HEK293T (cell line): ENCODE results near the gene ANAPC5.

Source experiments
- CTCF ChIA-PET: fragments of 350-600 bp; formaldehyde crosslinking; extraction: SDS; loops from one replicate; lab custom pipeline; 2021; ENCODE audit warnings: antibody characterized with exemption, inconsistent platforms; lab: Yijun Ruan, JAX
- POLR2A ChIA-PET: fragments of 350-600 bp; formaldehyde crosslinking; extraction: SDS; loops from one replicate; lab custom pipeline; 2020; ENCODE audit warnings: antibody characterized with exemption, inconsistent platforms; lab: Yijun Ruan, JAX
- DNase-seq: peaks from one replicate; pipeline ENCODE4 v3.0.0; 2012; ENCODE audit warnings: mixed read lengths; ENCODE audit errors: extremely low spot score
- ARNT ChIP-seq: fragments of 450-650 bp; IDR thresholded peaks from 2 replicates; pipeline ENCODE4 v1.6.1; 2017; ENCODE audit warnings: mild to moderate bottlenecking
- BHLHE40 ChIP-seq: fragments of 450-650 bp; IDR thresholded peaks from 2 replicates; pipeline ENCODE4 v1.6.1; 2016; ENCODE audit warnings: mild to moderate bottlenecking, moderate library complexity, borderline replicate concordance
- CTBP1 ChIP-seq: fragments of 450-650 bp; IDR thresholded peaks from 2 replicates; pipeline ENCODE4 v1.6.1; 2016; ENCODE audit warnings: borderline replicate concordance
- ELF4 ChIP-seq: fragments of 450-650 bp; IDR thresholded peaks from 2 replicates; pipeline ENCODE4 v1.6.1; 2017; ENCODE audit warnings: antibody characterized with exemption
- FOXA1 ChIP-seq: fragments of 450-650 bp; IDR thresholded peaks from 2 replicates; pipeline ENCODE4 v1.6.1; 2016; ENCODE audit warnings: mild to moderate bottlenecking
- FOXK2 ChIP-seq: fragments of 450-650 bp; IDR thresholded peaks from 2 replicates; pipeline ENCODE4 v1.6.1; 2016; ENCODE audit warnings: mild to moderate bottlenecking
- FOXM1 ChIP-seq: fragments of 450-650 bp; IDR thresholded peaks from 2 replicates; pipeline ENCODE4 v1.6.1; 2017; ENCODE audit warnings: mild to moderate bottlenecking, borderline replicate concordance
- HDGF ChIP-seq: fragments of 450-650 bp; IDR thresholded peaks from 2 replicates; pipeline ENCODE4 v1.6.1; 2017; ENCODE audit warnings: antibody characterized with exemption, borderline replicate concordance
- L3MBTL2 ChIP-seq: fragments of 450-650 bp; conservative IDR thresholded peaks from 2 replicates; pipeline ENCODE4 v1.6.1; 2016; ENCODE audit warnings: mild to moderate bottlenecking
- LEF1 ChIP-seq: fragments of 450-650 bp; IDR thresholded peaks from 2 replicates; pipeline ENCODE4 v1.6.1; 2017; ENCODE audit warnings: mild to moderate bottlenecking, borderline replicate concordance
- NFRKB ChIP-seq: fragments of 450-650 bp; IDR thresholded peaks from 2 replicates; pipeline ENCODE4 v1.6.1; 2016; ENCODE audit warnings: mild to moderate bottlenecking, moderate library complexity
- SP1 ChIP-seq: fragments of 450-650 bp; IDR thresholded peaks from 2 replicates; pipeline ENCODE4 v1.6.1; 2017
- SUZ12 ChIP-seq: fragments of 450-650 bp; IDR thresholded peaks from 2 replicates; pipeline ENCODE4 v1.6.1; 2016; ENCODE audit warnings: mild to moderate bottlenecking
- TARDBP ChIP-seq: fragments of 450-650 bp; IDR thresholded peaks from 2 replicates; pipeline ENCODE4 v1.6.1; 2016
- ZNF384 ChIP-seq: fragments of 450-650 bp; IDR thresholded peaks from 2 replicates; pipeline ENCODE4 v1.6.1; 2016
- TF ChIP-seq, protein P1 (sequence below): fragments of 450-650 bp; IDR thresholded peaks from 2 replicates; pipeline ENCODE4 v1.6.1; 2016

The ANAPC5 gene

GRCh38 chr12:121293603-121294002, 58.6 kb downstream of the ANAPC5 start:
- ChIA-PET CTCF (no interaction called here), POLR2A (no interaction called here)
- no peak for DNase-seq
- TF ChIP-seq SUZ12 (no peak), L3MBTL2 (no peak), TARDBP (no peak), ZNF384 (no peak), NFRKB (no peak), FOXK2 (no peak), BHLHE40 (no peak), FOXA1 (no peak)

DNA sequence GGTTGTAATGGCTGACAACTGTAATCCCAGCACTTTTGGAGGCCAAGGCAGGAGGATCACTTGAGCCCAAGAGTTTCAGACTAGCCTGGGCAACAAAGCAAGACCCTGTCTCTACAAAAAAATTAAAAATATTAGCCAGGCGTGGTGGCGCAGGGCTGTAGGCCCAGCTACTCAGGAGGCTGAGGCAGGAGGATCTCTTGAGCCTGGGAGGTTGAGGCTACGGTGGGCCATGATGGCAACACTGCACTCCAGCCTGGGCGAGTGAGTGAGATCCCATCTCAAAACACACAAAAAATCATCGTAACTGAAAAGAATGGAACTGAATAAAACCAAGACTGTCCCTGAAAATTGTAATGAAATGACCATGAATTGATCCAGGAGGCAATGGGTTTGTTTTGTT, 61.8 kb downstream of the ANAPC5 start:
- no peak for DNase-seq
- ChIA-PET CTCF (no interaction called here), POLR2A (no interaction called here)
- TF ChIP-seq LEF1, result no peak
- TF ChIP-seq, protein P1, sequence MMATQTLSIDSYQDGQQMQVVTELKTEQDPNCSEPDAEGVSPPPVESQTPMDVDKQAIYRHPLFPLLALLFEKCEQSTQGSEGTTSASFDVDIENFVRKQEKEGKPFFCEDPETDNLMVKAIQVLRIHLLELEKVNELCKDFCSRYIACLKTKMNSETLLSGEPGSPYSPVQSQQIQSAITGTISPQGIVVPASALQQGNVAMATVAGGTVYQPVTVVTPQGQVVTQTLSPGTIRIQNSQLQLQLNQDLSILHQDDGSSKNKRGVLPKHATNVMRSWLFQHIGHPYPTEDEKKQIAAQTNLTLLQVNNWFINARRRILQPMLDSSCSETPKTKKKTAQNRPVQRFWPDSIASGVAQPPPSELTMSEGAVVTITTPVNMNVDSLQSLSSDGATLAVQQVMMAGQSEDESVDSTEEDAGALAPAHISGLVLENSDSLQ, result no peak
- TF ChIP-seq BHLHE40, result no peak
- no peak for TF ChIP-seq L3MBTL2

DNA sequence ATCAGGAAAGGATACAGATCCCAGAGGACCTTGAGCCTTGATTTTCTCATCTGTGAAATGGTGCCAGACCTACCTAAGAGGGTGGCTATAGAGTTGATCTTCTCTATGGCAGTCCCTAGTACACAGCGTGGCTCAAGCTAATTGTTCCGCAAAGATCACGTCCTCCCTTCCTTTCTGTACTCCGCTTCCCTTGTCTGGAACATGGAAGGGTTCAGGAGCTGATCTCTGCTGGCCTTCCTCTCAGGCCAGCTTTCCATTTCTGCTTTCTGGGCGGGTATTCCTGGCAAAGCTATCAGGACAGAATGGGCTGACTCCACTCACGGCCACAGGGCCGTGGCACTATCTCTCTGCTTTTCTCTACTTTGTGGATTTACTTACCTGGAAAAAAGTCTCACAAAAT, 62.2 kb downstream of the ANAPC5 start:
- CTCF ChIA-PET, result no interaction called here
- no peak for DNase-seq
- POLR2A ChIA-PET, result no interaction called here
- TF ChIP-seq ELF4 (no peak), HDGF (no peak), ZNF384 (no peak), BHLHE40 (no peak)
- TF ChIP-seq, protein P1, result no peak

DNA sequence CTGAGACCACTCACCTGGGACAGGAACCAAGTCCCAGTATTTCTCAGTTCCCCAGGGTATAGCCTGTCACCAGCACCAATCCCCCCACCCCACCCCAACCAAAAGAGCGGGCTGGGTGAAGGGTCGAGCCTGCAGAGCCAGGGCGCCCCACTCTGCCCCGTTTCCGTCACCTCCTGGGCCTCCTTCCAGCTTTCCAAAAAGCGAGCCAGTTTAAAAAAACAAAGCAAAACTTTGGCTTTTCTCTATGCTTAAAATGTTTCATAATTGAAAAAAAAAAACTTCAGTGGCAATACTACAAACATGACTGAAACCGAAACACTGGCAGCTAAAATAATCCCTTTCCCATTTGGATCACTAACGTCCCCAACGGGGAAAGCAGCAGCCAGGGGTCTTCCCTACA, 63.2 kb downstream of the ANAPC5 start:
- CTCF ChIA-PET, result no interaction called here
- TF ChIP-seq TARDBP, result no peak
- TF ChIP-seq, protein P1, result no peak
- no peak for TF ChIP-seq SUZ12
- TF ChIP-seq FOXA1, result no peak
- no peak for TF ChIP-seq BHLHE40
- no peak for TF ChIP-seq ARNT
- no peak for TF ChIP-seq ZNF384
- TF ChIP-seq ELF4, result no peak
- TF ChIP-seq HDGF, result no peak
- no peak for TF ChIP-seq LEF1
- no peak for TF ChIP-seq FOXK2
- no peak for TF ChIP-seq NFRKB
- no peak for TF ChIP-seq SP1
- TF ChIP-seq FOXM1, result no peak
- no peak for TF ChIP-seq CTBP1
- no peak for DNase-seq
- POLR2A ChIA-PET, result no interaction called here

GRCh38 chr12:121288158-121288845, 63.9 kb downstream of the ANAPC5 start:
- no peak for DNase-seq
- ChIA-PET CTCF (no interaction called here), POLR2A (no interaction called here)
- TF ChIP-seq ARNT (no peak), FOXM1 (no peak)

GRCh38 chr12:121287267-121287954, 64.8 kb downstream of the ANAPC5 start:
- no peak for DNase-seq
- no peak for TF ChIP-seq ZNF384
- TF ChIP-seq SP1, result no peak
- no peak for TF ChIP-seq FOXA1
- TF ChIP-seq SUZ12, result no peak
- no peak for TF ChIP-seq FOXM1
- TF ChIP-seq BHLHE40, result no peak
- TF ChIP-seq FOXK2, result no peak
- no peak for TF ChIP-seq CTBP1
- no peak for TF ChIP-seq ARNT
- TF ChIP-seq TARDBP, result no peak
- TF ChIP-seq NFRKB, result no peak
- TF ChIP-seq L3MBTL2, result no peak
- TF ChIP-seq, protein P1, result no peak
- CTCF ChIA-PET, result no interaction called here
- POLR2A ChIA-PET, result no interaction called here
